Stimulated activated CD4-positive, alpha-beta T cell treated with anti-CD3 and anti-CD28 coated beads, TNF-alpha, amount 100 ng/mL, for 48 hours (primary cell): Measurements from ENCODE around the gene GNAI1.

Experiments
- DNase-seq, 3 donors: peaks; one replicate each; pipeline ENCODE4 v3.0.0-alpha.2; 2020; ENCODE audit warnings: low read depth in 3 of 3

GNAI1 gene

DNA sequence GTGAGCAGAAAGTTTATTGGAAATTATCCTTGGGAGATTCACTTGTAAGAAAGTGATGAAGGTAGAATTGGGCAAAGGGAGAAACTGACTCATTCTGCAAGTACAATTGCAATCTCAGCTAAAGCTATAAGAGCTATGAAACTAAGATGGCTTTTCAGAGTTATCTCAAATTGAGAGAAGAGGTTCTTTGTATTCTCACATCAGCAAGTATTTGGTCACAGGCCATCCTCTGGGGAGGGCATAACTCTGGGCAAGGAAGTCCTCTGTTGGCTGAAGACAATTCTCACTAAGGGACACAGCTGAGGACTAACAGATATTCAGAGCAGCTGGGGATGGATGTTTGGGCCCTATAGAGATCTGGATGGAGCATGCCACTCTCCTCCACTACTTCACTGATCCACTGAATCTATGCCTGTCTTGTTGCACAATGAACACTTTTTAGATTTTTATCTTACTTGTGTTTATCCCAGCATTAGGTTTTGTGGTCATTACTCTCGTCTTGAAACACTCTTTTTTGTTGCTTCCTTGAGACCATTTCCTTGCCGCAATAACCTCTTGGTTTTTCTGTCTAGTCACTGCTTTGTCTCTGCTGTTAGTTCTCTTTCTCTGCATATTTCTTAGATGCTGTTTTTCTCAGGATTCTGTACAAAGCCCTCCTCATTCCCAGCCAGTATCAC lies 115.1 kb downstream of the GNAI1 start:
- DNase-seq = no peak

GRCh38 chr7:80253237-80253636 lies 118.6 kb downstream of the GNAI1 start:
- no peak for DNase-seq

- no peak for DNase-seq
These were observed 119.0 kb downstream of the GNAI1 start for GRCh38 chr7:80253653-80254052.

DNA sequence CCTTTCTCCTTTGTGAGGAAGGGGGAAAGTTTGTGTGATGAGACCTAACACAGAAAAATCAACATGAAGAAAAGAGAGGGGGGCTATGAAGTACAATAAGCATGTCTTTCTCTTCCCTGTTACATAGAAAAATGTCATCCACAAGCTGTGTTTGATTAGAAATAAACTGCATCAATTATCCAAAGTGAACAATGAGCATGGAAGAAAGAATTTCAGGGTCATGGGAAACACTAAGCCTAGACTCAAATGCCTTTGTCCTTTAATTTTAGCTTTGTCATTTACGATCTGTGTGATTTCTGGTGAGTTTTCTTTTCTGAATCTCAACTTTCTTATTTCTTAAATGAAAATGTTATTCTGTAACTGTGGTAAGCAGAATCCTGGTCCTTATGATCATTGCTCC lies 121.0 kb downstream of the GNAI1 start:
- no peak for DNase-seq

DNA sequence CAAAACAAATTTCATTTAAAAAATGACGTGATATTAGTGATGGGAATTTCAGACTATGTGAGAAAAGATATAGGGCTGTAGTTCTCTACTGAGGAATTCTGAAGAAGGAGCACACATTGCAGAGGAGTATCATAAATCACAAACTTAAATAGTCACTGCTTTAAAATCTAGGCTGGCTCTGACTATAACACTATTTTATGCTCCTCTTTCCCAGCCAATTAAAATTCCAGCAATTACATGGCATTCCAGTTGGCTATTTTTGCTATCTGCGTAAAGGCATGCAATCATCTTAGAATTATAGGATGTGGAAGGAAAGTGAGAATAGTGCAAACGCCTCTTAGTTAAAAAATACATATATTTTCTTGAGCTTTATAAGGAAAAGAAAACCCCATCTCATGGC lies 123.1 kb downstream of the GNAI1 start:
- no peak for DNase-seq

DNA sequence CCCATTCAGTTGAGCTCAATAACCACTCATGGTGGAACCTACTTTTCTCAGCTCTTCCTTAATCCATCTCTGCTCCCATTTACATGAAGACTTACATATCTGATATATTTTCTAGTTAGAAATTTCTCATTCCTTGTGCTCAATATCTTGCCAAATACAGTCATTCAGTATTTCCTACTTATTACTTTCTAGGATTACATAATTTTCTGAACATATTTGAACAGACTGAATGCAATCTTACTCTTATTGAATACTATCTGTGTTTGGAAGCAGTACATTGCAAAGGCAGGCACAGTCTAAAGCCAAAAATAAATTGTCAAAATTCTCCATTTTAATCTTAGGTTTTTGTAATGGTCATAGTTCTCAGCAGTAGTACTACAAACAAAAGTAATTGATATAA lies 126.0 kb downstream of the GNAI1 start:
- no peak for DNase-seq

- DNase-seq = no peak
These were observed 128.7 kb downstream of the GNAI1 start for GRCh38 chr7:80263333-80263732.

- no peak for DNase-seq
These were observed 129.2 kb downstream of the GNAI1 start for GRCh38 chr7:80263821-80264220.

DNA sequence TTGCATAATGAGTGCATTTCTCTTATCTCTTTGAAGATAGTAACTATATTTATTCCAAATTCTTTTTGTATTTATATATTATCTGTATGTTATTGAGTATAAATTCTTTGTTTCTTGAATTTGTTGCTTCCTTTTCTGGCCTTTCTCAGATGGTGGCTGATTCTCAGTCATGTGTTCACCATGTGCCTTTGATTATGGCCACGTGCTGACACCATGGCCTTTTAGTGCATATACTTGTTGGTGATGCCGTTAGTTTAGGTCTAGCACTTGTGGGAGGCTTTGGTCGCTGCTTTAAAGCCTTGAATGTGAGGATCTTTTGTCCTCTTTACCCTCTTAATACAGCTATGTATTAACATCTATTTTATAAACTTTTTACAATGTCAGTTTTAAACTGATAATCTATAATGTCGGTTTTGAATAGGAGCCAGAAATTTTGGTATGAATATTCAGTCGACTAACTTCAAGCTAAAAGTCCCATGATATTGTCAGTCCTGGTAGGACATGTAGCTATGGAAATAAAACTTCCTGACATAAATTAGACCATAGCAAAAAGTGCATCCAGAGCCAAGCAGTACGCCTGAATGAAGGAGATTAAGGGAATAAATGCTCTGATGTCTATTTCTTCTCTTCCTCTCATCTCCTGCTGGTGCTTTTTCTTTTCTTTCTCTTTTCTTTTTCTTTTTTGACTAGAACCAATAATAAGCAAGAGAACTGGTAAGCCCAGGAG lies 130.3 kb downstream of the GNAI1 start:
- no peak for DNase-seq

DNA sequence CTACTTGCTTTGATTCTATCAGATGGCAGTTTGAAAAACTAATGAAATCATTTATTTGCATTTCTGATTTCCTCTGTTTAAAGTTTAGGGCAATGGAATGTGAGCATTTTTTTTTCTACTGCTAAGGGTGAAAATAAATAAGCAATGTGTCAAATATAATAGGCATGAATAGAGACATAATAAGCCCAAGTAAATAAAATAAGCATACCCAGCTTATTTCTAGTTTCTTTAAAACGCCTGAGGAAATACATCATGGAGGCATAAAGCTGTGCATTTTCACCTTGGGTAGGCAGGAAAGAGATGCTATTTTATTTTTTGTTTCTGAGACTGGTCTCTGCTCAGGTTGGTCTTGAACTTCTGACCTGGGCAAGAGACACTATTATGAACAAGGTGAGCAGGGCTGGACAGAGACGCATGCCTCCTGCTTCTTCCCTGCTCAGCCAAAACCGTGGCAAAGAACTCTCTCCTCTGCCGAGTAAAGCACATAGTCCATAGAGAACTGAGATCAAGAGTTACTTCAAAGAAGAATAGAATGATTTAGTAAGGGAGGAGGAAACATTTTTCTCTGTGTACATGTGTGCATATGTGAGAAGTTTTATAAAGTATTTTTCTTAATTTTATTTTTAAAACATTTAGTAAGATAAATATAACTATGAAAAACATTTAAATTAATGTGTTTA lies 138.1 kb downstream of the GNAI1 start:
- DNase-seq = no peak

DNA sequence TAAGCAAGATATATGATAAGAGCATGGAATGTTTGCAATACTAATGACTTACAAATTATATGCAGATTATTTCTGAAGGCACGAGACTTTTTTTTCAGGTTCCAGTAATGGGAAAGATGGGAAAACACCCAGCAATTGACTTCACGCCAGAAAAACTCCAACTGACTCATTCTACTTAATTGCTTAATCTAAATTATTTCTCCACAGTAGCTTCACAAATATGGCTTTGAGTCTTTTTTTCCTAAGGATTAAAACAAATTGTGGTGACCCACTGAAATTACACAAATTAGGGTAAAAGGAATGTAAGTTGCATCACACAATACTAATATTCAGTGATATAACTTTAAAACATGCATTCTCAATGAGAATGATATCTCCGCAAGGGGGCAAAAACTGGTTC lies 138.7 kb downstream of the GNAI1 start:
- no peak for DNase-seq

GRCh38 chr7:80275192-80275605 lies 140.6 kb downstream of the GNAI1 start:
- DNase-seq = no peak
